KOPT-K1 (cell line): ENCODE results near the gene BTBD9.

Experiments
- H3K27ac ChIP-seq: fragments of 200-600 bp; sonication (generic); 2 replicates; pipeline ENCODE4 v1.5.1; 2016; ENCODE audit warnings: antibody characterized with exemption, mild to moderate bottlenecking, low read depth, low read length; ENCODE audit not compliant: poor library complexity, severe bottlenecking
- H3K36me3 ChIP-seq: fragments of 200-600 bp; sonication (generic); 2 replicates; pipeline ENCODE4 v1.5.1; 2017; ENCODE audit warnings: antibody characterized with exemption, mild to moderate bottlenecking, low read length, moderate library complexity; ENCODE audit not compliant: insufficient read depth
- H3K9me3 ChIP-seq: fragments of 200-600 bp; sonication (generic); 2 replicates; pipeline ENCODE4 v1.5.1; 2017; ENCODE audit warnings: antibody characterized with exemption, low read length, mild to moderate bottlenecking; ENCODE audit not compliant: insufficient read depth, poor library complexity, severe bottlenecking

BTBD9 gene

GRCh38 chr6:38387461-38387860 lies 252.3 kb downstream of the BTBD9 start:
- Histone ChIP-seq H3K27ac (no peak overlapping the region), H3K9me3 (no peaks in the 10 kb centered on the region), H3K36me3 (no peaks in the 10 kb centered on the region)

DNA sequence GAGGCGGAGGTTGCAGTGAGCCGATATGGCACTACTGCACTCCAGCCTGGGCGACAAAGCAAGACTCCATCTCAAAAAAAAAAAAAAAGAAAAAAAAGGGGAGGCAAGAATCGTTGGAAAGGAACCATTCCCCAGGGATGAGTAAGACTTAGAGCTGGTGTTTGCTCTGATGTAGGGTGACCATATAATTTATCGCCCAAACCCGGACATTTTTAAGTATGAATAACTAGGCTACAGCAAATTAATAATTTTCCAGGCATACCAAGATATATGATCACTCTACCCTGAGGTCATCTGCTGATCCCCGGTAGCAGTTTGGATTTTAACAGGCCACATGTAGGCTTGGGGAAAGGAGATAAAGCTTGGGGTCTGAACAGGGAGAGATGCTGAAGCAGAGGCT lies 260.9 kb downstream of the BTBD9 start:
- Histone ChIP-seq H3K27ac (no peak overlapping the region), H3K9me3 (no peaks in the 10 kb centered on the region), H3K36me3 (no peaks in the 10 kb centered on the region)

GRCh38 chr6:38375937-38376336 lies 263.8 kb downstream of the BTBD9 start:
- no peak overlapping the region for H3K27ac ChIP-seq
- no peaks in the 10 kb centered on the region for H3K9me3 ChIP-seq
- no peaks in the 10 kb centered on the region for H3K36me3 ChIP-seq

- no peak overlapping the region for H3K27ac ChIP-seq
- no peaks in the 10 kb centered on the region for H3K9me3 ChIP-seq
- H3K36me3 ChIP-seq = no peaks in the 10 kb centered on the region
These were observed 264.4 kb downstream of the BTBD9 start for GRCh38 chr6:38375341-38375740.

DNA sequence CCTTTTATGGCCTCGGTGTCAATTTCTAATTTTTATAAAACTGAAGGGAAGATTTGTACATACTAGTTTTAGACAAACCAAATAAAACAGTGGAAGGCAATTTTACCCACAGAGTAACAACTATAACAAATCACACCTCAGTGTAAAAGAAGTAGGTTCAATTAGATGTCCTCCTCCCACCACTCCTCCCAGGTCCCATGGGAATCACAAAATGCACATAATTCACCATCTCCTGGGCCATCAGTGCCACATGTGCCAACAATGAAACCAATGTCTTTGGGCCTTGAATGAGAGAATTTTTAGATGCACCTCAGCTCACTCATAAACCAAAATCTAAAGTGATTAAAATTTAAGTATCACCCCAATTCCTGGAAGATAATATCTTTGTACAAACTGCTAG lies 267.8 kb downstream of the BTBD9 start:
- Histone ChIP-seq H3K9me3 (no peaks in the 10 kb centered on the region), H3K27ac (no peak overlapping the region), H3K36me3 (no peaks in the 10 kb centered on the region)

GRCh38 chr6:38370653-38371601 lies 268.8 kb downstream of the BTBD9 start:
- H3K27ac ChIP-seq = no peak overlapping the region
- H3K36me3 ChIP-seq = no peaks in the 10 kb centered on the region
- no peaks in the 10 kb centered on the region for H3K9me3 ChIP-seq

DNA sequence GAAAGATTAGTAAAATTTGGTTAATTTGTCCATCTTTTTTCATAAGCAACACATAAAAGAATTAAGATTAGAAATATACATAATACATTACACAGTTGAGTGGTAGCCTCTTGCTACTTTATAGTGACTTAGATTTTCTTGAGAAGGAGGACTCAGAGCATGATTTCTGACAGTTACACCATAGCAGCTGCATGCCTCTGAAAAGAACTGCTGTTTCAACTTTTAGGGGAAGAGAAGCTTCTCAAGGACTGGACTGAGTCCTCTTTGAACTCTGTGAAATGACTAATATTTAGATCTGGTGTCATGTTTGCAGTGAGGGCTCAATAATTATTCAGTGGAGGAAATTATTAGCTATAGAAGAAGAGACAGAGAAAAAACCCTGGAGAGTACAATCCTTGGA lies 272.5 kb downstream of the BTBD9 start:
- H3K36me3 ChIP-seq = no peaks in the 10 kb centered on the region
- no peak overlapping the region for H3K27ac ChIP-seq
- no peaks in the 10 kb centered on the region for H3K9me3 ChIP-seq

DNA sequence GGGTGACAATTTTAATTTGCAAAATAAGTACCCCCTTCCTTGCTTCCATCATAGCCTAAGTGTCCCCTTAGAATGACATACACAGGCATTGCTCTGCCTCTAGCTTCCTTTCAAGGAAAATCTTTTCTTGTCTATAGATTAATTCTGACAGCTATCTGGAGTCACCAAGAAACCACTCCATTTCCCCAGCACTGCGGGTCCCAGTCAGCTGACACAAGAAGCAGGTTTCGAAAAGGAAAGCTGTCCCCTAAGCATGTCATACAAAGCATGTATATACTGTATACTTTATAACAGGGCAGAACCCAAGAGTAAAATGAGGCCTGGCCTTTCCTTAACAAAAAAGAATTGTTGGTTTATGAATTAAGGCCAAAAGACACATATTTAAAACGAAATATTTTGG lies 273.5 kb downstream of the BTBD9 start:
- no peaks in the 10 kb centered on the region for H3K36me3 ChIP-seq
- H3K9me3 ChIP-seq = no peaks in the 10 kb centered on the region
- H3K27ac ChIP-seq = no peak overlapping the region

- Histone ChIP-seq H3K36me3 (no peaks in the 10 kb centered on the region), H3K9me3 (no peaks in the 10 kb centered on the region), H3K27ac (no peak overlapping the region)
These were observed 275.0 kb downstream of the BTBD9 start for GRCh38 chr6:38364775-38365174.

GRCh38 chr6:38364127-38364526 lies 275.6 kb downstream of the BTBD9 start:
- Histone ChIP-seq H3K27ac (no peak overlapping the region), H3K9me3 (no peaks in the 10 kb centered on the region), H3K36me3 (no peaks in the 10 kb centered on the region)

- Histone ChIP-seq H3K27ac (no peak overlapping the region), H3K9me3 (no peaks in the 10 kb centered on the region), H3K36me3 (no peaks in the 10 kb centered on the region)
These were observed 284.2 kb downstream of the BTBD9 start for GRCh38 chr6:38355519-38355918.

DNA sequence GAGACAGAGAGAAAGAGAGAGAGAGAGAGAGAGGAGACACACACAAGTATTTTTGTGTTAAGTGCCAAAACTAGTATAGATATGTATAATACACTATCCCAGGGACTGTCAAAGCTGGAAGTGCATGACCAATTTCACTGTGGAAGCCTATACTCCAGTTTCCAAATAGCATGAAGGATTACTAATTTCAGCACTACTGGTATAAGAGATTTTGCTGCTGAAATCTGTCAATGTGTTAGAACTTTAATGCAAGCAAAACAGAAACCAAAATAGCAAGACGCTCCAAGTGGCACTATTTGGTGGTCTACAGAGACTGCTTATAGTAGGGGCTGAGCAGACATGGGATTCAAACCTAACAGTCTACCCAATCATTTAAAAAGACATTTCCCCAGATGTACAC lies 284.8 kb downstream of the BTBD9 start:
- Histone ChIP-seq H3K9me3 (no peaks in the 10 kb centered on the region), H3K36me3 (no peaks in the 10 kb centered on the region), H3K27ac (no peak overlapping the region)

GRCh38 chr6:38354037-38354381 lies 285.7 kb downstream of the BTBD9 start:
- Histone ChIP-seq H3K36me3 (no peaks in the 10 kb centered on the region), H3K9me3 (no peaks in the 10 kb centered on the region), H3K27ac (no peak overlapping the region)

- Histone ChIP-seq H3K27ac (no peak overlapping the region), H3K9me3 (no peaks in the 10 kb centered on the region), H3K36me3 (no peaks in the 10 kb centered on the region)
These were observed 286.3 kb downstream of the BTBD9 start for GRCh38 chr6:38353310-38354036.

DNA sequence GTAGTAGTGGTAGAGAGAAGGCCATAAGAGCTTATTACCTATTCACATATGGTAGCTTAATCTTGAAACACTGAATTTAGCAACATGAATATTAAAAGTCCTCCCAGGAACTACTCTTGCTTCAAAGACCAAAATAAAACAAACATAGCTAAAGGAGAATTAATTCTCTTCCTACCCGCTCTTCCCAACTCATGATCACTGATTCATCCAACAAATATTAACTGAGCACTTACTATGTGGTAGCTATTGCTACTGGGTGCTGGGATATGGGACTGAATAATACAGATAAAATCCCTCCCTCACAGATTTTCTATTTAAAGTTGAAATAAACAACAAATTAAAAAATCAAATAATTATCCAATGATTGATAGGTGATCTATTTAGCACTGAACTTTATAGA lies 287.1 kb downstream of the BTBD9 start:
- H3K9me3 ChIP-seq = no peaks in the 10 kb centered on the region
- no peak overlapping the region for H3K27ac ChIP-seq
- H3K36me3 ChIP-seq = no peaks in the 10 kb centered on the region

GRCh38 chr6:38350942-38351341 lies 288.8 kb downstream of the BTBD9 start:
- Histone ChIP-seq H3K9me3 (no peaks in the 10 kb centered on the region), H3K36me3 (no peaks in the 10 kb centered on the region), H3K27ac (no peak overlapping the region)
